SH-SY5Y (cell line): ENCODE data around the gene EPHA1.

ENCODE experiments used
- GATA2 ChIP-seq: IDR thresholded peaks from 2 replicates; pipeline ENCODE4 v1.6.1; 2011; ENCODE audit warnings: mild to moderate bottlenecking, low read depth, low read length
- GATA3 ChIP-seq: IDR thresholded peaks from 2 replicates; pipeline ENCODE4 v1.6.1; 2011; ENCODE audit warnings: low read depth, mild to moderate bottlenecking, low read length, moderate library complexity

DNA sequence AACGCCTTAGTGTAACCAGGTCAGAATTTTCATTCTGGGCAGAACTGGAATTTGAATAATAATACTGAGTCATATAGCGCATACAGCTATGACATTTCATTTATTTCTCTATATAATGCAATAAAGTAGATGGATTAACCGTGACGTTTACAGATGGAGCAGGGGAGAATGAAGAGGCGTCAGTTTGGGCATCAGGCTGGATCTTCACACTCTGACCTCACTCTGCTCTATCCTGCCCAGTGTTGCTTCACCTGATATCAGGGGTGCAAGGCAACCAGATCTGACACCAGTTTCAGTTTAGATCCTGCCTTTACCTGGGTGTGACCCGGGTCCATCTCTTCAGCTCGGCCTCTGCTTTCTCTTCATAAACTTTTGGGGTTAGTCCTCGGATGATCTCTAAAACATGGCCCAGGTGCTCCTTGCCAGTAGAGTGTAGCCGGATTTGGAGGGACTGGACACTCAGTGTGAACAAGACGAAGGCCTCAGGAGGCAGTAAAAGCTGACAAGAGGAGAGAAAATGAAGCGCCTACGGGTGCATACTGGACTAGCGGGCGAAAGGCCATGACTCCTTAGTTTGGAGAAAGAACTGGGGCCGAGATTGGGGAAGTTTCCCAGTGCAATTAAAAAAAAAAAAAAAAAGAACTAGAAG lies 28.9 kb downstream of the EPHA1 start:
- TF ChIP-seq GATA2: no peak
- TF ChIP-seq GATA3: no peak
